Heart left ventricle (tissue), 16 donors: ENCODE measurements around the gene ADGRD1. TPM values are rescaled to one million over a fixed set of nuclear protein-coding genes. Genes with fewer than 3 reads are reported as not detected.

Experiments used
- ATAC-seq, 4 donors: fragments of 200-7000 bp; cut with Tn5 transposase; one replicate each; pipeline ENCODE4 v1.9.1; 2020 to 2022; ENCODE audit warnings: moderate library complexity in 4 of 4, mild to moderate bottlenecking in 3 of 4, moderate number of reproducible peaks in 1 of 4
- DNase-seq, 5 donors: peaks; one replicate each; pipeline ENCODE4 v3.0.0-alpha.2; 2020
- H3K27ac ChIP-seq, 12 donors: fragments of 200-600 bp; sonication (generic) in 4 of 12; one replicate each; pipeline versions ENCODE4 v1.5.0 to v1.8.0; 2016 to 2022; ENCODE audit warnings: mild to moderate bottlenecking in 2 of 12
- H3K27me3 ChIP-seq, 9 donors: fragments of 200-600 bp; sonication (generic) in 2 of 9; one replicate each; pipeline versions ENCODE4 v1.5.1 to v1.8.0; 2016 to 2022; ENCODE audit warnings: mild to moderate bottlenecking in 3 of 9
- H3K36me3 ChIP-seq, 9 donors: fragments of 200-600 bp; sonication (generic) in 2 of 9; one replicate each; pipeline versions ENCODE4 v1.5.0 to v1.8.0; 2018 to 2022; ENCODE audit warnings: mild to moderate bottlenecking in 2 of 9
- H3K4me1 ChIP-seq, 12 donors: fragments of 200-600 bp; sonication (generic) in 4 of 12; one replicate each; pipeline versions ENCODE4 v1.5.0 to v1.8.0; 2016 to 2022; ENCODE audit warnings: mild to moderate bottlenecking in 3 of 12
- H3K4me3 ChIP-seq, 12 donors: fragments of 200-600 bp; sonication (generic) in 4 of 12; one replicate each; pipeline versions ENCODE4 v1.5.0 to v1.8.0; 2017 to 2022; ENCODE audit warnings: mild to moderate bottlenecking in 9 of 12, moderate library complexity in 4 of 12
- H3K9me3 ChIP-seq, 12 donors: fragments of 200-600 bp; sonication (generic) in 4 of 12; one replicate each; pipeline versions ENCODE4 v1.5.0 to v1.8.0; 2016 to 2022; ENCODE audit warnings: mild to moderate bottlenecking in 1 of 12
- CTCF ChIP-seq, 12 donors: fragments of 200-600 bp; sonication (generic) in 4 of 12; IDR thresholded peaks; one replicate each; pipeline versions ENCODE4 v1.5.0 to v1.8.0; 2018 to 2022; ENCODE audit warnings: antibody characterized with exemption in 12 of 12, mild to moderate bottlenecking in 5 of 12
- POLR2A ChIP-seq, 2 donors: fragments of 450-650 bp; IDR thresholded peaks; one replicate each; pipeline ENCODE4 v1.6.1; 2017; ENCODE audit warnings: antibody characterized with exemption in 2 of 2, mild to moderate bottlenecking in 2 of 2, moderate library complexity in 2 of 2
- WGBS, 4 donors: extraction: QIAGEN DNeasy Blood & Tissue Kit in 2 of 4; methylation state at CpG; one replicate each; pipeline versions ENCODE4 v1.1.5 to v1.1.7; 2013 to 2018; 5-methylcytosine and 5-hydroxymethylcytosine counted together
- intact Hi-C, 10 donors: fragments of 100-400 bp; cut with DNase I; formaldehyde crosslinking; loops; one replicate each; pipeline versions ENCODE4 v1.11.1 to v1.14.2; 2022
- polyA plus RNA-seq, 2 donors: library from polyadenylated mRNA; stranded (reverse); fragments of 200-250 nt; gene quantifications; one replicate each; pipeline ENCODE4 v1.2.3, GENCODE V29; 2013
- total RNA-seq, 9 donors: library from RNA; depleted of rRNA in 2 of 9; stranded (reverse); fragments of >200 nt in 2 of 9; fragmentation: NEBNext Ultra II Directional in 3 of 9; extraction: Animal tissue kit (Norgen Biotek cat#: 25700) in 3 of 9; gene quantifications; one replicate each; pipeline versions ENCODE4 v1.1.0 to v1.2.4, GENCODE V29; 2016 to 2023
- donor health status: ischemic (EF 13 %, LVEDD 7.1; RV severe dilation, severe dysfunction).
- donor health status: healthy with polysubstance abuse.
- donor health status: DM: no; HTN: yes; CAD: no.
- donor health status: DM: no; HTN: no; CAD: no.
- donor health status: ischemic (EF 25% LVEDD 6.9; RV normal size, moderate dysfunction).
- donor health status: ischemic (EF 25% LVEDD 5.7; RV mildly dilated, moderate dysfunction).
- donor health status: healthy.
- donor health status: DM: yes; HTN: yes; CAD: no.
- donor health status: ischemic (EF 35%, LVEDD 5.7; RV mildly dilated, moderate dysfunction).
- donor health status: nonischemic (EF 11% LVEDD 7.7; RV severe dilation, severe dysfunction).
- donor health status: DM: yes; HTN: yes; CAD: no.
- donor health status: PGD.
- donor health status: ischemic (EF 29% LVEDD 5.4; RV normal size, mild dysfunction).
- donor health status: nonischemic (EF 23%, LVEDD 6.1; RV moderate dilation, normal function).

The ADGRD1 gene
- total and polyA plus RNA-seq, 11 donors: 22.7 to 109 (median 66.3) TPM

DNA sequence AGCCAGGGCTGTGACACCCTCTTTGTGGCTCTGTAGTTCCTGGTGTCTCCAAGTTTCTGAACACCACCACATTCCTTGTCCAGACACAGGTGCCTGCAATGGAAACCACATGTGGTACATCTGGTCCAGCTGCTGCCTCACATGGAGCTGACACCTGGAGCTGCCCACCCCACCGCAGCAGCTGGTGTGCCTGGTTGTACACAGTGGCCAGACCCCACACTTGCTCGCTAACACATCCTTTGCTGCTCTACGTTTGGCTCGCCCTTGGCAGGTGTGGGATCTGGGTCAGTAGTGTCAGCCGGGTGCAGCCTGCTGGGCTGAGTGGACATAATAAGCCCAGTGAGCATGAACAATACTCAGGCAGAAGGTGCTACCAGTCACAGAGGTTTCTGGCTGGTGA is 198.9 kb downstream of the ADGRD1 start:
- no peaks in the 10 kb centered on the region for H3K27me3 ChIP-seq
- no peak for DNase-seq
- no peak overlapping the region for H3K27ac ChIP-seq
- TF ChIP-seq CTCF (IDR thresholded peaks at IDR 0.05) (no peak), POLR2A (IDR thresholded peaks at IDR 0.05) (no peak)
- peak in 1 of 4 donors; percentile 33 for ATAC-seq
- H3K9me3 ChIP-seq: peaks cover 0 to 4% (median 0%) of the 10 kb centered on the region in 12 donors
- no peaks in the 10 kb centered on the region for H3K36me3 ChIP-seq
- H3K4me3 ChIP-seq: no peak overlapping the region
- H3K4me1 ChIP-seq: peaks cover 0 to 7% (median 0%) of the 10 kb centered on the region in 12 donors
- intact Hi-C loops: no loop called here
- 88 to 93% (median 89%) methylated on average over 5 of the region's 5 CpGs for WGBS, 4 donors

DNA sequence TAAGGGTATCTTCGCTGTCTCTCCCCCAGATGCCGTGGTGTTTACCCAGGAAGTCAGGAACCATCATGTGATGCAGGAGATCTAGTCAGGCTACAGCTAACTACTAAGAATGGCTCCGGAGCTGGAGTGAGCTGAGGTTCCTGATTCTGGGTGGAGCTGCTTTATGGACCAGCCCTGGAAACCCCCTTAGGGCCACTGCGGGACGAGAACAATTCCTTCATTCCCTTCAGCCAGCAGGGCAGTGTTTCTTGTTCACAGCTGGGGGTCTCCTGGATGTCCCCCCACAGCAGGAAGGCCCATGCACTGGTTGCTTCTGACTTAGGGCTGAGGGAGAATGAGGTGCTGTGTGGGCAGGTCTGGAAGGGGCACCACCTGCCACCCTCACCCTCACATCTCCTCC is 199.3 kb downstream of the ADGRD1 start:
- intact Hi-C loops: no loop called here
- Histone ChIP-seq H3K36me3 (no peaks in the 10 kb centered on the region), H3K9me3 (peaks cover 0 to 4% (median 0%) of the 10 kb centered on the region in 12 donors), H3K27ac (no peak overlapping the region), H3K4me3 (no peak overlapping the region), H3K4me1 (peaks cover 0 to 7% (median 0%) of the 10 kb centered on the region in 12 donors), H3K27me3 (no peaks in the 10 kb centered on the region)
- peak in 1 of 4 donors; percentile 21 for ATAC-seq
- DNase-seq: no peak
- TF ChIP-seq CTCF (IDR thresholded peaks at IDR 0.05) (no peak), POLR2A (IDR thresholded peaks at IDR 0.05) (no peak)
- 71 to 89% (median 85%) methylated on average over 5 of the region's 5 CpGs for WGBS, 4 donors

- Histone ChIP-seq H3K4me3 (no peak overlapping the region), H3K27me3 (no peaks in the 10 kb centered on the region), H3K9me3 (peaks cover 0 to 4% (median 0%) of the 10 kb centered on the region in 12 donors), H3K4me1 (peaks cover 0 to 7% (median 0%) of the 10 kb centered on the region in 12 donors), H3K36me3 (no peaks in the 10 kb centered on the region), H3K27ac (no peak overlapping the region)
- intact Hi-C loops: no loop called here
- DNase-seq (no peak), ATAC-seq (no peak)
- WGBS, 4 donors: 86 to 90% (median 87%) methylated on average over 4 to 5 of the region's 5 CpGs
- TF ChIP-seq CTCF (IDR thresholded peaks at IDR 0.05): no peak
- no peak for TF ChIP-seq POLR2A (IDR thresholded peaks at IDR 0.05)
These were observed 200.2 kb downstream of the ADGRD1 start for GRCh38 chr12:131153956-131154355.

DNA sequence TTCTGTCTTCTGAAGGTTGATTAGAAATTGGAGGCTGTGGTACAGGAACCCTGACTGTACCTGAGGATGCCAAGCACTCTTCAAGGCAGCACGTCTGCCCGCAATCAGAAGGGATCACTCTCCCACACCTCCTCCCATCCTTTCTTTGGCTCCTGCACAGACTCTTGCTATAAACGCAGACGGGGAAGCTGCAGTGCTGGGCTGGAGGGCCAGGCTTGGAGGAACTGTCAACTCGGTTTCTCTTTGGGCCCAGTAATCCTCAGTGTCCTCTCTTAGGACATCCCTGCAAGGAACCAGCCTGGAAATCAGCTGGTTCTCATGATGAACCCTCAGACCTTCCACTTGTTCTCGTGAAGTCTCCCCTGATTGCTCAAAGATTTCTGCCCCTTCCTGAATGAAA is 201.4 kb downstream of the ADGRD1 start:
- 77 to 85% (median 81%) methylated on average over 6 of the region's 6 CpGs for WGBS, 4 donors
- TF ChIP-seq POLR2A (IDR thresholded peaks at IDR 0.05): no peak
- no peak for TF ChIP-seq CTCF (IDR thresholded peaks at IDR 0.05)
- H3K27me3 ChIP-seq: no peaks in the 10 kb centered on the region
- H3K9me3 ChIP-seq: peaks cover 0 to 4% (median 0%) of the 10 kb centered on the region in 12 donors
- DNase-seq: no peak
- H3K4me3 ChIP-seq: no peak overlapping the region
- no peak for ATAC-seq
- H3K36me3 ChIP-seq: no peaks in the 10 kb centered on the region
- H3K27ac ChIP-seq: no peak overlapping the region
- peaks cover 0 to 7% (median 0%) of the 10 kb centered on the region in 12 donors for H3K4me1 ChIP-seq
- intact Hi-C loops: no loop called here
